Smooth muscle cell (in vitro differentiated cells): ENCODE data around the gene SLC22A23. TPM values are rescaled to one million over a fixed set of nuclear protein-coding genes. Genes with fewer than 3 reads are reported as not detected.
A peak's percentile ranks its signal among the peaks of the same experiment; 100 is the strongest.

ENCODE experiments used
- DNase-seq: peaks from one replicate; lab custom pipeline; 2025; ENCODE audit not compliant: unreplicated experiment; lab: John Stamatoyannopoulos, UW
- H2AFZ ChIP-seq: fragments of 200-600 bp; sonication (generic); 2 replicates; pipeline ENCODE4 v1.6.0; 2016; ENCODE audit warnings: antibody characterized with exemption, low read depth, mild to moderate bottlenecking
- H3F3A ChIP-seq: fragments of 200-600 bp; sonication (generic); 2 replicates; pipeline ENCODE4 v1.6.0; 2017; ENCODE audit warnings: antibody characterized with exemption, low read depth
- H3K27ac ChIP-seq: fragments of 200-600 bp; sonication (generic); 2 replicates; pipeline ENCODE4 v1.5.1; 2016; ENCODE audit warnings: low read depth, mild to moderate bottlenecking
- H3K27me3 ChIP-seq: fragments of 200-600 bp; sonication (generic); 2 replicates; pipeline ENCODE4 v1.6.1; 2016; ENCODE audit warnings: low read depth, mild to moderate bottlenecking
- H3K36me3 ChIP-seq: fragments of 200-600 bp; sonication (generic); 2 replicates; pipeline ENCODE4 v1.5.1; 2016; ENCODE audit warnings: low read depth
- H3K4me1 ChIP-seq: fragments of 200-600 bp; sonication (generic); 2 replicates; pipeline ENCODE4 v1.5.1; 2016; ENCODE audit warnings: low read depth
- H3K4me2 ChIP-seq: fragments of 200-600 bp; sonication (generic); 2 replicates; pipeline ENCODE4 v1.6.0; 2016; ENCODE audit warnings: mild to moderate bottlenecking
- H3K4me3 ChIP-seq: fragments of 200-600 bp; sonication (generic); 2 replicates; pipeline ENCODE4 v1.5.1; 2016; ENCODE audit warnings: mild to moderate bottlenecking
- H3K79me2 ChIP-seq: fragments of 200-600 bp; sonication (generic); 2 replicates; pipeline ENCODE4 v1.6.0; 2016; ENCODE audit warnings: low read depth, mild to moderate bottlenecking
- H3K9ac ChIP-seq: fragments of 200-600 bp; sonication (generic); 2 replicates; pipeline ENCODE4 v1.6.0; 2016; ENCODE audit warnings: low read depth
- H3K9me3 ChIP-seq: fragments of 200-600 bp; sonication (generic); replicated peaks from 2 replicates; pipeline ENCODE4 v1.5.1; 2016; ENCODE audit warnings: low read depth
- H4K20me1 ChIP-seq: fragments of 200-600 bp; sonication (generic); 2 replicates; pipeline ENCODE4 v1.6.0; 2016; ENCODE audit warnings: low read depth
- CTCF ChIP-seq: fragments of 200-600 bp; sonication (generic); IDR thresholded peaks from 2 replicates; pipeline ENCODE4 v1.5.1; 2017; ENCODE audit warnings: borderline replicate concordance, mild to moderate bottlenecking, antibody characterized with exemption; ENCODE audit not compliant: insufficient read depth, poor library complexity, severe bottlenecking
- WGBS: methylation state at CpG from one replicate; pipeline ENCODE4 v1.1.7; 2016; ENCODE audit warnings: low lambda C conversion rate; 5-methylcytosine and 5-hydroxymethylcytosine counted together
- polyA plus RNA-seq: library from polyadenylated mRNA; unstranded; fragments of >200 nt; fragmentation: Nextera tagmentation; extraction: Ambion mirVana; gene quantifications from 2 replicates; pipeline ENCODE4 v1.2.1, GENCODE V29; 2016
- total RNA-seq: library from RNA; depleted of rRNA; stranded (reverse); fragments of >200 nt; gene quantifications from 2 replicates; pipeline ENCODE4 v1.2.3, GENCODE V29; 2014

Gene SLC22A23
- total and polyA plus RNA-seq, 2 experiments from 2014 or later: 1.6 to 3.8 TPM

GRCh38 chr6:3504354-3504753, 47.5 kb upstream of the SLC22A23 start:
- Histone ChIP-seq H3F3A (peaks cover 5% of the 10 kb centered on the region), H3K9me3 (no peaks in the 10 kb centered on the region), H4K20me1 (no peaks in the 10 kb centered on the region), H3K27ac (no peak overlapping the region), H3K27me3 (no peaks in the 10 kb centered on the region), H3K9ac (no peak overlapping the region), H3K4me3 (no peak overlapping the region), H3K79me2 (no peaks in the 10 kb centered on the region), H2AFZ (no peak overlapping the region), H3K4me2 (no peak overlapping the region), H3K4me1 (peaks cover 16% of the 10 kb centered on the region), H3K36me3 (no peaks in the 10 kb centered on the region)
- DNase-seq: no peak
- WGBS: 76% methylated on average over 5 of the region's 5 CpGs
- TF ChIP-seq CTCF: no peak

GRCh38 chr6:3501826-3502500, 45.1 kb upstream of the SLC22A23 start:
- H3K27ac ChIP-seq: no peak overlapping the region
- H2AFZ ChIP-seq: peak overlapping the region; percentile 54
- H3K9me3 ChIP-seq: no peaks in the 10 kb centered on the region
- no peaks in the 10 kb centered on the region for H3K79me2 ChIP-seq
- 41% methylated on average over 6 of the region's 6 CpGs for WGBS
- H3K9ac ChIP-seq: no peak overlapping the region
- no peaks in the 10 kb centered on the region for H4K20me1 ChIP-seq
- no peaks in the 10 kb centered on the region for H3K36me3 ChIP-seq
- peaks cover 16% of the 10 kb centered on the region for H3K4me1 ChIP-seq
- no peak for TF ChIP-seq CTCF
- no peaks in the 10 kb centered on the region for H3K27me3 ChIP-seq
- peaks cover 5% of the 10 kb centered on the region for H3F3A ChIP-seq
- H3K4me3 ChIP-seq: no peak overlapping the region
- DNase-seq: no peak
- no peak overlapping the region for H3K4me2 ChIP-seq

GRCh38 chr6:3500262-3501014, 43.6 kb upstream of the SLC22A23 start:
- Histone ChIP-seq H3K27ac (peak overlapping the region; percentile 9), H3K9ac (no peak overlapping the region), H3K27me3 (no peaks in the 10 kb centered on the region), H4K20me1 (no peaks in the 10 kb centered on the region), H3K9me3 (no peaks in the 10 kb centered on the region), H3K79me2 (no peaks in the 10 kb centered on the region), H3K36me3 (no peaks in the 10 kb centered on the region), H3K4me1 (peaks cover 16% of the 10 kb centered on the region), H3K4me3 (no peak overlapping the region), H3K4me2 (peak overlapping the region; percentile 38), H2AFZ (no peak overlapping the region), H3F3A (peaks cover 5% of the 10 kb centered on the region)
- TF ChIP-seq CTCF: no peak
- no peak for DNase-seq
- 33% methylated on average over 7 of the region's 7 CpGs for WGBS
